Erythroblast (primary cell): ENCODE results near the gene TGFA.

Source experiments
- GATA1 ChIP-seq: IDR thresholded peaks from 2 replicates; pipeline ENCODE4 v1.6.1; 2011; ENCODE audit warnings: low read depth, mild to moderate bottlenecking, control low read depth, low read length, moderate library complexity
- POLR2A ChIP-seq: IDR thresholded peaks from 2 replicates; pipeline ENCODE4 v1.6.1; 2011; ENCODE audit warnings: mild to moderate bottlenecking, low read length

GRCh38 chr2:70517804-70518203 is 35.8 kb downstream of the TGFA start:
- no peak for TF ChIP-seq POLR2A
- no peak for TF ChIP-seq GATA1
